ENCODE results near the gene HSD11B1. TPM values are rescaled to one million over a fixed set of nuclear protein-coding genes. Genes with fewer than 3 reads are reported as not detected.

Gene HSD11B1
- total and polyA plus RNA-seq, 2 of the 4 experiments (the other 2 are of a cell fraction): 0.41 to 0.72 TPM

GRCh38 chr1:209655411-209656231 lies 49.0 kb upstream of the HSD11B1 start:
- H3K18ac ChIP-seq (ENCODE audit: low read depth, low read length): no peak overlapping the region
- no peaks in the 10 kb centered on the region for H4K20me1 ChIP-seq (ENCODE audit: insufficient read depth, low read length)
- H4K91ac ChIP-seq (ENCODE audit: insufficient read depth, low read depth, low read length): no peak overlapping the region
- no peak overlapping the region for H3K14ac ChIP-seq (replicated peaks; ENCODE audit: low read depth, low read length)
- dilution Hi-C loops (cut with HindIII; ENCODE audit: low sequenced_read_pairs, unreplicated experiment): no loop called here
- H2AFZ ChIP-seq (replicated peaks; ENCODE audit: low read length, poor library complexity): peak overlapping the region; percentile 21
- ChIA-PET CTCF (no interaction called here), POLR2A (ENCODE audit: unreplicated experiment) (no interaction called here)
- H4K5ac ChIP-seq (ENCODE audit: low read depth, low read length): no peak overlapping the region
- no TSS peak for BruUV-seq (replicated peaks)
- peaks cover 6% of the 10 kb centered on the region; the same call in 1 of the 2 replicates for H3K9me1 ChIP-seq (ENCODE audit: insufficient read depth, low read length)
- H3K9me3 ChIP-seq (ENCODE audit: control insufficient read depth, insufficient read depth, low read length): no peaks in the 10 kb centered on the region
- H3K27me3 ChIP-seq (ENCODE audit: control insufficient read depth, insufficient read depth, low read length): no peaks in the 10 kb centered on the region; the same call in 1 of the 2 replicates
- no peaks in the 10 kb centered on the region for H3K79me1 ChIP-seq (ENCODE audit: low read depth in 1 of 2, low read length in 2 of 2)
- no peak overlapping the region for H2BK15ac ChIP-seq (ENCODE audit: low read depth, low read length)
- H2AK5ac ChIP-seq (ENCODE audit: low read depth, low read length): no peak overlapping the region
- intact Hi-C loops (cut with micrococcal nuclease): no loop called here
- no peaks in the 10 kb centered on the region for H3K36me3 ChIP-seq (ENCODE audit: control insufficient read depth, insufficient read depth, low read length)
- no peak overlapping the region for H4K8ac ChIP-seq (ENCODE audit: low read depth in 2 of 2, low read length in 2 of 2)
- ATAC-seq (ENCODE audit: low read depth) (no peak), DNase-seq (no peak)
- no CpG with 5 or more reads among the region's 9 CpGs for WGBS, 2 experiments (ENCODE audit: extremely low coverage in 2 of 2, insufficient read length in 1 of 2)
- H3K23ac ChIP-seq (ENCODE audit: low read depth, low read length): no peak overlapping the region
- no peak overlapping the region for H2BK120ac ChIP-seq (ENCODE audit: low read depth, low read length)
- in situ Hi-C loops (cut with MboI; ENCODE audit: low sequenced_read_pairs): no loop called here
- H3K27ac ChIP-seq (ENCODE audit: insufficient read depth, low read length): no peak overlapping the region
- H3K56ac ChIP-seq (ENCODE audit: extremely low read depth, insufficient read depth, low read length): no peak overlapping the region
- H2BK5ac ChIP-seq (ENCODE audit: low read depth, low read length, poor library complexity, severe bottlenecking): no peak overlapping the region
- H3K9ac ChIP-seq (ENCODE audit: low read depth, low read length): no peak overlapping the region
- H3K4me3 ChIP-seq (ENCODE audit: insufficient read depth, low read depth, low read length): no peak overlapping the region
- H3K4me2 ChIP-seq (ENCODE audit: low read depth, low read length): no peak overlapping the region
- H3K4me1 ChIP-seq (ENCODE audit: control insufficient read depth, insufficient read depth, low read length): peaks cover 4% of the 10 kb centered on the region; the same call in 1 of the 2 replicates
- H2AK9ac ChIP-seq (replicated peaks; ENCODE audit: low read depth, low read length, poor library complexity): no peak overlapping the region
- H2BK20ac ChIP-seq (ENCODE audit: low read depth, low read length): no peak overlapping the region
- no peak overlapping the region for H3K4ac ChIP-seq (ENCODE audit: low read depth, low read length)
- TF ChIP-seq USF2 (IDR thresholded peaks at IDR 0.05; ENCODE audit: low read depth, low read length) (no peak), SMC3 (IDR thresholded peaks at IDR 0.05; ENCODE audit: low read depth, low read length) (no peak), RAD21 (IDR thresholded peaks at IDR 0.05; ENCODE audit: low read length) (no peak), FOS (IDR thresholded peaks at IDR 0.05; ENCODE audit: low read depth, low read length) (no peak), BHLHE40 (IDR thresholded peaks at IDR 0.05; ENCODE audit: low read depth, low read length) (no peak), RCOR1 (IDR thresholded peaks at IDR 0.05; ENCODE audit: insufficient replicate concordance, low read length) (no peak), CTCF (conservative IDR thresholded peaks at IDR 0.05; ENCODE audit: low read depth, low read length) (no peak), CEBPB (IDR thresholded peaks at IDR 0.05; ENCODE audit: low read depth, low read length) (no peak), MAZ (IDR thresholded peaks at IDR 0.05; ENCODE audit: borderline replicate concordance, low read depth, low read length) (no peak), ELK1 (IDR thresholded peaks at IDR 0.05; ENCODE audit: borderline replicate concordance, low read depth, low read length) (no peak), RFX5 (IDR thresholded peaks at IDR 0.05; ENCODE audit: low read depth, low read length) (no peak), POLR2A (IDR thresholded peaks at IDR 0.05; ENCODE audit: low read depth, low read length) (no peak), CHD1 (IDR thresholded peaks at IDR 0.05; ENCODE audit: low read depth, low read length) (no peak), MAFK (IDR thresholded peaks at IDR 0.05; ENCODE audit: low read depth, low read length) (no peak), MXI1 (IDR thresholded peaks at IDR 0.05; ENCODE audit: borderline replicate concordance, low read depth, low read length) (no peak)

Data from IMR-90 (cell line).